ENCODE data around the gene TMEM184B.
A peak's percentile ranks its signal among the peaks of the same experiment; 100 is the strongest.

Gene TMEM184B

GRCh38 chr22:38302906-38303305, 30.1 kb upstream of the TMEM184B start:
- no peaks in the 10 kb centered on the region for H3K27me3 ChIP-seq (replicated peaks; ENCODE audit: control insufficient read depth, insufficient read depth, low read length)
- H3K36me3 ChIP-seq (ENCODE audit: control insufficient read depth, insufficient read depth, low read length), result peaks cover 34% of the 10 kb centered on the region
- no peak for TF ChIP-seq CTCF (IDR thresholded peaks at IDR 0.05; ENCODE audit: insufficient read depth, low read length, poor library complexity, severe bottlenecking)
- H3K4me3 ChIP-seq (replicated peaks; ENCODE audit: low read depth, low read length), result no peak overlapping the region
- no peak for DNase-seq (ENCODE audit: extremely low read depth, insufficient read length)

- Histone ChIP-seq H3K4me3 (replicated peaks; ENCODE audit: low read depth, low read length) (no peak overlapping the region), H3K27me3 (replicated peaks; ENCODE audit: control insufficient read depth, insufficient read depth, low read length) (no peaks in the 10 kb centered on the region), H3K36me3 (ENCODE audit: control insufficient read depth, insufficient read depth, low read length) (peaks cover 50% of the 10 kb centered on the region)
- DNase-seq (ENCODE audit: extremely low read depth, insufficient read length), result no peak
- TF ChIP-seq CTCF (IDR thresholded peaks at IDR 0.05; ENCODE audit: insufficient read depth, low read length, poor library complexity, severe bottlenecking), result no peak
These were observed 28.1 kb upstream of the TMEM184B start for GRCh38 chr22:38300946-38301345.

- H3K27me3 ChIP-seq (replicated peaks; ENCODE audit: control insufficient read depth, insufficient read depth, low read length), result no peaks in the 10 kb centered on the region
- H3K36me3 ChIP-seq (ENCODE audit: control insufficient read depth, insufficient read depth, low read length), result peaks cover 55% of the 10 kb centered on the region
- TF ChIP-seq CTCF (IDR thresholded peaks at IDR 0.05; ENCODE audit: insufficient read depth, low read length, poor library complexity, severe bottlenecking), result no peak
- no peak overlapping the region for H3K4me3 ChIP-seq (replicated peaks; ENCODE audit: low read depth, low read length)
- DNase-seq (ENCODE audit: extremely low read depth, insufficient read length), result no peak
These were observed 27.6 kb upstream of the TMEM184B start for GRCh38 chr22:38300197-38300945.

- Histone ChIP-seq H3K36me3 (ENCODE audit: control insufficient read depth, insufficient read depth, low read length) (peaks cover 58% of the 10 kb centered on the region), H3K4me3 (replicated peaks; ENCODE audit: low read depth, low read length) (no peak overlapping the region), H3K27me3 (replicated peaks; ENCODE audit: control insufficient read depth, insufficient read depth, low read length) (no peaks in the 10 kb centered on the region)
- no peak for DNase-seq (ENCODE audit: extremely low read depth, insufficient read length)
- TF ChIP-seq CTCF (IDR thresholded peaks at IDR 0.05; ENCODE audit: insufficient read depth, low read length, poor library complexity, severe bottlenecking), result no peak
These were observed 26.9 kb upstream of the TMEM184B start for GRCh38 chr22:38299770-38300102.

GRCh38 chr22:38298312-38299005, 25.6 kb upstream of the TMEM184B start:
- H3K27me3 ChIP-seq (replicated peaks; ENCODE audit: control insufficient read depth, insufficient read depth, low read length), result no peaks in the 10 kb centered on the region
- no peak for DNase-seq (ENCODE audit: extremely low read depth, insufficient read length)
- H3K4me3 ChIP-seq (replicated peaks; ENCODE audit: low read depth, low read length), result no peak overlapping the region
- H3K36me3 ChIP-seq (ENCODE audit: control insufficient read depth, insufficient read depth, low read length), result peaks cover 60% of the 10 kb centered on the region
- TF ChIP-seq CTCF (IDR thresholded peaks at IDR 0.05; ENCODE audit: insufficient read depth, low read length, poor library complexity, severe bottlenecking), result peak; percentile 66

Data from GM06990 (cell line).